HG03039 (cell line): Measurements from ENCODE around the gene SERF1A.
"Not testable (repeated sequence)": the region's sequence is repeated elsewhere in the genome, so short reads cannot be mapped to it uniquely, and the experiment has no call there.

Experiments
- ATAC-seq: cut with Tn5 transposase; IDR thresholded peaks from one replicate; pipeline ENCODE4 v1.9.1; 2021; ENCODE audit warnings: mild to moderate bottlenecking, moderate library complexity; ENCODE audit not compliant: unreplicated experiment

SERF1A gene

DNA sequence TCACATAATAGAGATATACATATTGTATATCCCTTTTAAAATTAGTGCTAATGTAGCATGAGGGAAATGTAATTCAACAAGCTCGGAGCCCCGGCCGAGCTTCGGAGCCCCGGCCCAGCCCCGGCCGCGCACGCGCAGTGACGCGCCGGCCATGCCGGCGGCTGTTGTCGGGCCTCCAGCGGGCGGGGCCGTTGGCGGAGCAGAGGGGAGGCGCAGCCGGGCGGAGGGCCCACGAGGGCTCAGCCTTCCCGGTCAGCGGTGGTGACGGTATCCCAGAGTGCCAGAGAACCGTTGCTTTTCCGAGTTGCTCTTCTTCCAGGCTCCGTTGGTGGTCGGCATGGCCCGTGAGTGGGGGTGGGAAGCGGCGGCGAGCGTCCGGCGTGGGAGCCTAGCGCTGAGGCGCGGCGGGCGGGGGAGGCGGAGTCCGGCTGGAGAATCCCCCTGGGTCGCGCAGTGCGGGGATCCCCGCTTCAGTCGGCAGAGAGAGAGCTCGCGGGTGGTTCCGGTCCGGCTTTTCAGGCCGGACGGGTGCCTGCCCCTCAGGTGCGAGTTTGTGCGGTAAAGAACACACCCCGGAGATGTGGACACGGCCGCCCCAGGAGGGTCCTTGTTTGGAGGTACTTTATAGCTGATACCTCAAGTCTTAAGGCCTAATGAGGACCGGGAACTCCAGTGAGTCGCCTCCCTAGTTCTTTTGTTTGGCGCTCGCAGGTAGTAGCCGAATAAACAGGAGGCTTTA is at the start of gene SERF1A:
TSS of gene SERF1A (plus strand) at position 137 of the 739 bp plus-strand sequence. CDS start at position 338, 201 bp downstream.
- peak; percentile 89 for ATAC-seq

GRCh38 chr5:70866778-70867177 is 33.7 kb upstream of the SERF1A start:
- not testable (repeated sequence) for ATAC-seq

DNA sequence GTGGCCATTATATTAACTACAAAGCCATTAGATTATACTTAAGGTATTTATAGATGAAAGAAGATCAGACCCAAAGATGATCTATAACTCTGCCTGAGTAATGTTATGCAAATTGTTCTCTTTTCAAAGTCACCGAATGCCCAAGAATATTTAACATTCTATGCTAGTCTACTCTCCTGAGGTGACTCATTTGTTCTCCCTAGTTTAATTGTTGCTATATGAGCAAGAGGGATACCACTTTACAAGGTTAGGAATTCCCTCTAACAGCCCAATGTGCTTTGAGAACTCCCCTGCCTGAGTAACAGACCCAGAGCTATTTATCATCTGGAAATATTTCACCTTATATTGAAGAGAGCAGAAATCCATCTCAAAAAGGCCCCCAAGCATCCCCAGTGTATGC is 29.8 kb upstream of the SERF1A start:
- not testable (repeated sequence) for ATAC-seq

DNA sequence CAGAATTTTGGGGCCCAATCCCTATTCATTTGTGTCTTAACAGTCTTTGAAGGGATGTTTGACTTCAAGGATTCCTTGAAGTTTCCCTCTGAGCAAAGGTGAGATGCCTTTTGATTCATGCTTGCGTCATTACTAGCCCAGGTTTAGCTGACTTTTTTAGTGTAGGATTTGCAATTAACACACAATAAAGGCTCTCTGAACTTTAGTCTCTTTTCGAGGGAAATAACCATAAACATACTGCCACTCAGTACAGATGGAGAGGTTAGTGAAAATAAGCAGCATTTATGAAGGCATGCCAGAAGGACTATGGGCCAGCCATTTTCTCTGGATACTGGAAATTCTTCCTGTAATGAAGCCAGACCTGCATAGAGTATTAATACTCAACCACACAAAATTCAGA is 4.4 kb upstream of the SERF1A start:
- ATAC-seq: not testable (repeated sequence)

DNA sequence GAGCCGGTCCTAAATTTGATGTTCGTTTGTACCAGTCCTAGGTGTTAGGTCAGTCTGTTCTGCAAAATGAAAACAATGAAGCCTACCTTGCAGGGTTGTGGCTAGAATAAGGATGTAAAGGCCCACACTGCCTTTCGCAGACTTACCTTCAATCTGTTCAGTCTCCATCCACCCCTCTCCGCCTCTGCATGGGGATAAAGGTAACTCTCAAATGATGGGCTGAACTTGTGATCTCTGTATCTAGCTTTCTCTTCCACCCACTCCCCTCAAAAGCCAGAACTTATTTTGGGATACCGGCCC is 753 bp downstream of the SERF1A start:
- not testable (repeated sequence) for ATAC-seq

GRCh38 chr5:70906624-70907023 is 6.2 kb downstream of the SERF1A start:
- not testable (repeated sequence) for ATAC-seq

GRCh38 chr5:70916829-70917228 is 16.4 kb downstream of the SERF1A start:
- not testable (repeated sequence) for ATAC-seq

- peak; percentile 27 for ATAC-seq
These were observed 24.7 kb downstream of the SERF1A start for GRCh38 chr5:70925211-70925562.

DNA sequence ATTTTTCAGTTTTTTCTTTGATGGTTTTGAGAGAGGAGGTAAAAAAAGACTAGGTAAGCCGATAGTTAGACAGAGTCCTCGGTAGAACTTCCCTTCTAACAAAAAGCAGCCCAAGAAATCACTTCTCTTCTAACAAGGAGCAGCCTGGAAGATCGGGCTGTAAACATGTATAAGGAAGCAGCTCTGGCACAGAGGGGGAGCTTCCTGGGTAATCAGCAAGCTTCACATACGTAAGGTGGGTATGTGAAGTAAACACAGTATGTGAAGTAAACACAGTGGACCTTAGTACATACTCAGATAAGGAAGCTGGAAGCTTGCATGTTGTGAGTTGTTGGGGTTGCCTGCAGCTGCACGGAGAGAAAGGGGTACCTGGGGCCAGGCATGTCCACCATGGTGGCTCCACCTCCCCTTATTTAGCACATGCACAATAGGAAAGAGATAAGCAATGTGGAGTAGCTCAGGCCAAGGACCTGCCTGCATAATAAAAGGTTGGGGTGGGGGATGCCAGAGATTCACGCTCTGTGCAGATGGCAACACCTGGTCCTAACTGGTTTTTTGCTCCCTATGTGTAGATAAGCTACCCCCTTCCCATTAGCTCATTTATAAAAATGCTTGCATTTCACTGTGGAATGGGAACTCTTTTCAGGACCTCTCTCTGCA is 31.4 kb downstream of the SERF1A start:
- ATAC-seq: not testable (repeated sequence)

DNA sequence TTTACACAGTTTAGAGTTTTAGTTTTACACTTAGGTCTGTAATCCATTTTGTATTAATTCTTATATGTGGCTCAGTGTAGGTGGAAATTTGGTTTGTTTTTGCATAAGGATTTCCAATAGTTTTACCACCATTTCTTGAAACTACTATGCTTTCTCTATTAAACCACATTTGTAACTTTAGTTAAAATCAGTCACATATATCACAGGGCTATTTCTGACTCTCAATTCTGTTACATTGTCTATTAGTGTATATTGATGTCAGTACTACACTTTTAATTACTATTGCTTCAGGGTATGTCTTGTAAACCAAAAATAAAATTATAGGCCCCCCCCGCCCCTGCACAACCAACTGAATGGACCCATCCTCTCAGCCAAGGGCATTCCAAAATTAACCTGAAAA is 32.1 kb downstream of the SERF1A start:
- ATAC-seq: not testable (repeated sequence)

- ATAC-seq: not testable (repeated sequence)
These were observed 52.6 kb downstream of the SERF1A start for GRCh38 chr5:70953068-70953467.
